ENCODE results near the gene GCLM. TPM values are rescaled to one million over a fixed set of nuclear protein-coding genes. Genes with fewer than 3 reads are reported as not detected.

The GCLM gene
- total RNA-seq, 1 donor from 2014 or later: 8.4 TPM

DNA sequence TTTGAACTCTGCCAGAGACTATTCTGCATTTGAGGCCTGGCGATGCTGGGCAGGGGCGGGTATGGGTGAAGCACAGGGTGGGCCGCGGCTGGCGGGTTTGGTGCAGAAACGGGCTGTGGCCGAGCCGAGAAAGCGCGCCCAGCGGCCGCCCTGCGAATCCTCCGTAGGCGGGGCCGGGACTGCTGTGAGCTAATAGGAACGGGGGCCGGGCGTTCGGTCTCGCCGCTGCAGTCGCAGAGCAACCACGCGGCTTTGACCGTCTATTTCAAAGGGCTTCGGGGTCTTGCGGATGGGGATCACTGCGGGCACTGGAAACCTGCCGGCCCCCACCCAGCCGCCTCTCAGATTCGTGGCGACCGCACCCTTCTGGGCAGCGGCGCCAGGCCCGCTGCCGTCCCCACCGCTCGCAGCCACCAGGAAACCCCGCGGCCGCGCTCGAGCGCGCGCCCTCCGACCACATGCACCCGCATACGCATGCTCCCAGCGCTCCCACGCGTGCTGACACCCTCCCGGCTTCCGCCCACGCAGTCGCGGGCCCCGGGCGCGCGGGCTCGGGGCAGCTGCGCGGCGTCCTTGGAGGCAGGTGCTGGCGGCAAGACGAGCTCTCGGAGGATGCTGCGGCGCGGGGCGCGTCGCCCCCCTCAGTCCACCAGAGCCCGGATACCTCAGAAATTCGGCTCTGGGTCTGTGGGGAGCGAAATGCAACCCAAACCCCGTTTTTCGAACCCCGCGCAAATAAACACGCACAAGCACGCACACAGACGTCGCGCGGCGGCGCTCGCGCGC is 62.8 kb downstream of the GCLM start:
- peak; percentile 83 for DNase-seq

DNA sequence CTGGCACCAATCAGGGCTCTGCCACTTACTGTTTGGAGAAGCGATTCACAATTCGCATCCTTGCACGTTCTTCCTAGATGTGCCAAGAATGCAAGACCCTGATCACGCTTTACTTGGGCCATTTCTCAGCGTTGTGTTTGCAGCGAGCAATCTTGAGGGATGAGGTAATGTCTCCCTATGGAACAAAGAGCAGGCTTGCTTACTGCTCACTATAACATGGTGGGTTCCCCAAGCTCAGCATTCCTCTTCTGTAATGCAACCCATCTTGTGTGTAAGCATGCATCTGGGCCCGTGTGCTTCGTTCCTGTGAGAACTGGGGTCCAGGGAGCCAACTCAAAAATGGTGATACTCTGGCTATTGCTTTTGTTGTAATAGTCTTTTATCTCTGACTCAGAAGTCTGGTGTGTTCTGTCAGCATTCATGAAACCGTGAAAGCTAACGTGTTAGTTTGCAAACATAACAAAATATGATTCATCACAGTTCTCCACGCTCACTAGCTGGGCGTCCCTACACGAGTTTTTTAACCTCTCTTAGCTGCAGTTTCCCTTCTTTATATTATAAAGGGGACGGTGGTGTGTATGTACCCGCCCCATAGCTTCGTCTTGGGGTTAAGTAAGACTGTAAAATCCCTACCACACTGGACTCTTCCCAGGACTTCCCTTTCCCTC is 63.6 kb downstream of the GCLM start:
- DNase-seq: peak; percentile 93

- DNase-seq: peak; percentile 74
These were observed 64.8 kb downstream of the GCLM start for GRCh38 chr1:93844262-93845045.

DNA sequence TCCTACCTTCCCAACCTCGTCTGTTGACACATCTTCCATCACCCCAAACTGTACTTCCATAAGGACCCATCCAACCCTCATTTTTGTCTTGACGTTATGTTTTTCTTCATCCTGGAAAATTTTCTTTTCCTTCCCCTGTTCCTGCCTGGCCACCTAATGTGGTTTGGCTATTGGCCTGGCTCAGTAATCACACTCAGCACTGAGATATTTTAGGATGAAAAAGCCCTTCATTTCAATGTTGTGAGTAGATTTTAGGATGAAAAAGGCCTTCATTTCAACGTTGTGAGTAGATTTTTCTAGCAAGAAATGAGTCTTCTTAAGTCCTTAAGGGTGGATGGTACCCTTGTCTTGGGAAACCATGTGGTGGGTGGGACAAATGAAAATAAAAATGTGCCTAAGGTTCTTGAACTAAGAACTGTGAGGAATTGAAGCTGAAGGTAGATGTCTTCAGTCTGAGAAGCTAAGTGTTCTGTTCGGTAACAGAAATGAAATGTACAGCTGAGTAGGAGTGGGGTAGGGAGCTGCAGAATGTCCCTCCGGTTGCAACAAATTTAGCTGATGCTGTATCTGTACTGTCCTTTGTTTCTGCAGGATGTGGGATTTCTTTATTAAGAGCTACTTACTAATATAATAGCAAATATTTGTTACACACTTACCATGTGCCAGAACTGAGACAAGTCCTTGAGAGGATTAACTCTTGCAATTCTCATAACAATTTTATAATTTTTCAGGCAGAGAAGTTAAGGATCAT is 66.3 kb downstream of the GCLM start:
- DNase-seq: no peak

GRCh38 chr1:93841771-93842170 is 67.5 kb downstream of the GCLM start:
- no peak for DNase-seq

DNA sequence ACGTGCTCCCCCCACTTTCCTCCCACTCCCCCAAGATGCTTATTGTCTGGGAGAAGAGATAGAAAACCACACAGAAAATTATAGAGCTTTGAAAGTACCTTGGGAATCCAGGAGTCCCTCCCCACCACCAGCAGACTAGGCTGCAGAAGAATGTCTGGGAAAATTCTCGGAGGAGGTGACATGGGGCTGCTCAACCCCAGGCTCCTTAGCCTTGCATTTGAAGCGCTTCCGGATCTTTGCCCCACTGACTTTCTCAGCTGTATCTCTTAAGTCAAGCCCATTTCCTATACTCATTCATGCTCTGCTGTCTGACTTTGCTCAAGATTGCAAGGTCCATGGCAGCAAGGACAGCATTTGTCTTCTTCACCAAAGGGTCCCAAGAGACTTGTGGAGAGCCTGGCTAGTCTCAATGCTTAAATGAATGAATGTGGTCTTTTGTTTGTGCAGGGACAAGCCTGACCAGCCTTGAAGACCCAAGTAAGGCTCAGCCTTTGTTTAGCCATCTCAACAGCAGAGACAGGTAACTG is 68.2 kb downstream of the GCLM start:
- no peak for DNase-seq

- DNase-seq: no peak
These were observed 69.5 kb downstream of the GCLM start for GRCh38 chr1:93839753-93840152.

- no peak for DNase-seq
These were observed 69.9 kb downstream of the GCLM start for GRCh38 chr1:93839307-93839706.

DNA sequence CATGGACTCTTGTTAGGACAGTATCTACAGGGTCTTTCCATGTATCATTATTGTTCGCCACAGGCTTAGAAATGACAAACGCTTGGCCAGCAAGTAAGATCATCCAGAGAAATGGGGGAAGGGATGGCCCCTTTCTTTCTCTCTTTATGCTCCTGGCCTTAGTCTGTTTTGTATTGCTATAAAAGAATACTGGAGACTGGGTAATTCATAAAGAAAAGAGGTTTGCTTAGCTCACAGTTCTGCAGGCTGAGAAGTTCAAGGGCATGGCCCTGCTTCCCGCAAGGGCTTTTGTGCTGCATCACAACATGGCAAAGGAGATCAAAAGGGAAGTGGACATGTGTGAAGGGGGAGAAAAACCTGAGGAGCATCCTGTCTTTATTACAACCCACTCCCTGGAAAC is 71.3 kb downstream of the GCLM start:
- DNase-seq: no peak

Small RNA genes within 50 kb of the gene (small RNA-seq; reads per million reads assigned to genes)
- gene AL117351.2 (ENCODE audit: low replicate concordance): not detected
- gene MIR760 (ENCODE audit: low replicate concordance): 0.12 reads per million

Other genes with a start within 250 kb of the GCLM start
- 14.2 TPM for gene BCAR3, start 227.6 kb downstream of the GCLM start, total RNA-seq
- gene DNTTIP2, start 30.2 kb downstream of the GCLM start, total RNA-seq: 33.0 TPM
- 3.8 TPM for gene ABCA4, start 211.7 kb upstream of the GCLM start, total RNA-seq